Ascending aorta (tissue), 2 donors: ENCODE measurements around the gene CNIH2. TPM values are rescaled to one million over a fixed set of nuclear protein-coding genes. Genes with fewer than 3 reads are reported as not detected.

ENCODE experiments used
- DNase-seq, 2 donors: peaks; one replicate each; pipeline ENCODE4 v3.0.0-alpha.2; 2019; ENCODE audit warnings: low spot score in 2 of 2
- H3K27ac ChIP-seq, 2 donors: fragments of 200-600 bp; sonication (generic); one replicate each; pipeline ENCODE4 v1.5.1; 2016 to 2017; ENCODE audit warnings: mild to moderate bottlenecking in 1 of 2
- H3K27me3 ChIP-seq: fragments of 200-600 bp; sonication (generic); one replicate; pipeline ENCODE4 v1.5.1; 2017
- H3K36me3 ChIP-seq, 2 donors: fragments of 200-600 bp; sonication (generic); one replicate each; pipeline ENCODE4 v1.5.1; 2016
- H3K4me1 ChIP-seq, 2 donors: fragments of 200-600 bp; sonication (generic); one replicate each; pipeline ENCODE4 v1.5.1; 2016 to 2017; ENCODE audit warnings: mild to moderate bottlenecking in 1 of 2
- H3K4me3 ChIP-seq, 2 donors: fragments of 200-600 bp; sonication (generic); one replicate each; pipeline ENCODE4 v1.5.1; 2016 to 2017; ENCODE audit warnings: mild to moderate bottlenecking in 1 of 2
- H3K9me3 ChIP-seq, 2 donors: fragments of 200-600 bp; sonication (generic); one replicate each; pipeline ENCODE4 v1.5.1; 2016
- CTCF ChIP-seq, 3 experiments: fragments of 200-600 bp in 2 of 3; fragments of 450-650 bp in 1 of 3; sonication (generic) in 2 of 3; IDR thresholded peaks; one replicate each; pipeline ENCODE4 v1.5.1; 2016 to 2019; ENCODE audit warnings: antibody characterized with exemption in 3 of 3, mild to moderate bottlenecking in 1 of 3, moderate library complexity in 1 of 3
- intact Hi-C: fragments of 100-400 bp; cut with DNase I; formaldehyde crosslinking; loops from one replicate; pipeline ENCODE4 v1.15.1; 2023
- total RNA-seq: library from RNA; depleted of rRNA; stranded (reverse); fragments of >200 nt; gene quantifications from one replicate; pipeline ENCODE4 v1.1.0, GENCODE V29; 2016

The CNIH2 gene
- total RNA-seq, 1 donor from 2014 or later: not detected

- no peak overlapping the region for H3K4me3 ChIP-seq
- no peaks in the 10 kb centered on the region for H3K9me3 ChIP-seq
- H3K27ac ChIP-seq: no peak overlapping the region
- intact Hi-C loops: no loop called here
- no peaks in the 10 kb centered on the region for H3K27me3 ChIP-seq
- H3K36me3 ChIP-seq: no peaks in the 10 kb centered on the region
- no peak for TF ChIP-seq CTCF (IDR thresholded peaks at IDR 0.05)
- H3K4me1 ChIP-seq: peaks cover 14 to 19% of the 10 kb centered on the region in 2 donors
- DNase-seq: no peak
Observed at GRCh38 chr11:66321606-66322005, 43.6 kb downstream of the CNIH2 start.

- H3K4me1 ChIP-seq: peaks cover 7 to 8% of the 10 kb centered on the region in 2 donors
- DNase-seq: no peak
Observed at GRCh38 chr11:66322732-66323427, 44.9 kb downstream of the CNIH2 start.

GRCh38 chr11:66323684-66324083 lies 45.7 kb downstream of the CNIH2 start:
- Histone ChIP-seq H3K27ac (no peak overlapping the region), H3K4me3 (no peak overlapping the region), H3K36me3 (no peaks in the 10 kb centered on the region), H3K9me3 (no peaks in the 10 kb centered on the region), H3K27me3 (no peaks in the 10 kb centered on the region), H3K4me1 (peaks cover 3 to 13% of the 10 kb centered on the region in 2 donors)
- no peak for DNase-seq
- no peak for TF ChIP-seq CTCF (IDR thresholded peaks at IDR 0.05)
- intact Hi-C loops: no loop called here

More at GRCh38 chr11:66322732-66323427, 44.9 kb downstream of the CNIH2 start:
- no peaks in the 10 kb centered on the region for H3K9me3 ChIP-seq
- H3K36me3 ChIP-seq: no peaks in the 10 kb centered on the region
- intact Hi-C loops: no loop called here
- no peak overlapping the region for H3K4me3 ChIP-seq
- no peaks in the 10 kb centered on the region for H3K27me3 ChIP-seq
- no peak overlapping the region for H3K27ac ChIP-seq
- no peak for TF ChIP-seq CTCF (IDR thresholded peaks at IDR 0.05)

GRCh38 chr11:66324664-66325063 lies 46.7 kb downstream of the CNIH2 start:
- TF ChIP-seq CTCF (IDR thresholded peaks at IDR 0.05): no peak
- no peak overlapping the region for H3K27ac ChIP-seq
- no peaks in the 10 kb centered on the region for H3K27me3 ChIP-seq
- no peak for DNase-seq
- intact Hi-C loops: no loop called here
- H3K4me1 ChIP-seq: peaks cover 3 to 16% of the 10 kb centered on the region in 2 donors
- H3K4me3 ChIP-seq: no peak overlapping the region
- H3K9me3 ChIP-seq: no peaks in the 10 kb centered on the region
- H3K36me3 ChIP-seq: no peaks in the 10 kb centered on the region

GRCh38 chr11:66325263-66325671 lies 47.3 kb downstream of the CNIH2 start:
- peak overlapping the region in 1 of 2 donors; percentile 51 for H3K27ac ChIP-seq
- intact Hi-C loops: no loop called here

More at GRCh38 chr11:66325263-66325671, 47.3 kb downstream of the CNIH2 start:
- H3K36me3 ChIP-seq: no peaks in the 10 kb centered on the region
- no peak for TF ChIP-seq CTCF (IDR thresholded peaks at IDR 0.05)
- no peak overlapping the region for H3K4me3 ChIP-seq
- H3K4me1 ChIP-seq: peaks cover 3 to 16% of the 10 kb centered on the region in 2 donors
- no peaks in the 10 kb centered on the region for H3K9me3 ChIP-seq
- DNase-seq: no peak
- H3K27me3 ChIP-seq: no peaks in the 10 kb centered on the region
